ENCODE data around the gene SOAT1.

- TF ChIP-seq ZNF70 (CRISPR knock-in tag; IDR thresholded peaks at IDR 0.05) = no peak
- TF ChIP-seq ZC3H10 (CRISPR knock-in tag; IDR thresholded peaks at IDR 0.05) = no peak
- no peak for TF ChIP-seq ZFP3 (CRISPR knock-in tag; IDR thresholded peaks at IDR 0.05)
- TF ChIP-seq, protein P1, sequence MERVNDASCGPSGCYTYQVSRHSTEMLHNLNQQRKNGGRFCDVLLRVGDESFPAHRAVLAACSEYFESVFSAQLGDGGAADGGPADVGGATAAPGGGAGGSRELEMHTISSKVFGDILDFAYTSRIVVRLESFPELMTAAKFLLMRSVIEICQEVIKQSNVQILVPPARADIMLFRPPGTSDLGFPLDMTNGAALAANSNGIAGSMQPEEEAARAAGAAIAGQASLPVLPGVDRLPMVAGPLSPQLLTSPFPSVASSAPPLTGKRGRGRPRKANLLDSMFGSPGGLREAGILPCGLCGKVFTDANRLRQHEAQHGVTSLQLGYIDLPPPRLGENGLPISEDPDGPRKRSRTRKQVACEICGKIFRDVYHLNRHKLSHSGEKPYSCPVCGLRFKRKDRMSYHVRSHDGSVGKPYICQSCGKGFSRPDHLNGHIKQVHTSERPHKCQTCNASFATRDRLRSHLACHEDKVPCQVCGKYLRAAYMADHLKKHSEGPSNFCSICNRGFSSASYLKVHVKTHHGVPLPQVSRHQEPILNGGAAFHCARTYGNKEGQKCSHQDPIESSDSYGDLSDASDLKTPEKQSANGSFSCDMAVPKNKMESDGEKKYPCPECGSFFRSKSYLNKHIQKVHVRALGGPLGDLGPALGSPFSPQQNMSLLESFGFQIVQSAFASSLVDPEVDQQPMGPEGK (CRISPR knock-in tag; IDR thresholded peaks at IDR 0.05; ENCODE audit: borderline replicate concordance) = no peak
- no peak for TF ChIP-seq OSR1 (CRISPR knock-in tag; IDR thresholded peaks at IDR 0.05)
- no peak for TF ChIP-seq TOX (CRISPR knock-in tag; IDR thresholded peaks at IDR 0.05; ENCODE audit: borderline replicate concordance)
- TF ChIP-seq ARNTL (CRISPR knock-in tag; IDR thresholded peaks at IDR 0.05; ENCODE audit: borderline replicate concordance, low read depth) = no peak
- TF ChIP-seq TCF4 (CRISPR knock-in tag; IDR thresholded peaks at IDR 0.05; ENCODE audit: borderline replicate concordance) = no peak
- TF ChIP-seq GLIS3 (CRISPR knock-in tag; IDR thresholded peaks at IDR 0.05) = no peak
- TF ChIP-seq, protein P2, sequence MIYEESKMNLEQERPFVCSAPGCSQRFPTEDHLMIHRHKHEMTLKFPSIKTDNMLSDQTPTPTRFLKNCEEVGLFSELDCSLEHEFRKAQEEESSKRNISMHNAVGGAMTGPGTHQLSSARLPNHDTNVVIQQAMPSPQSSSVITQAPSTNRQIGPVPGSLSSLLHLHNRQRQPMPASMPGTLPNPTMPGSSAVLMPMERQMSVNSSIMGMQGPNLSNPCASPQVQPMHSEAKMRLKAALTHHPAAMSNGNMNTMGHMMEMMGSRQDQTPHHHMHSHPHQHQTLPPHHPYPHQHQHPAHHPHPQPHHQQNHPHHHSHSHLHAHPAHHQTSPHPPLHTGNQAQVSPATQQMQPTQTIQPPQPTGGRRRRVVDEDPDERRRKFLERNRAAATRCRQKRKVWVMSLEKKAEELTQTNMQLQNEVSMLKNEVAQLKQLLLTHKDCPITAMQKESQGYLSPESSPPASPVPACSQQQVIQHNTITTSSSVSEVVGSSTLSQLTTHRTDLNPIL (CRISPR knock-in tag; IDR thresholded peaks at IDR 0.05; ENCODE audit: low read depth) = no peak
- TF ChIP-seq POU6F1 (CRISPR knock-in tag; IDR thresholded peaks at IDR 0.05; ENCODE audit: borderline replicate concordance, low read depth) = no peak
- no peak for TF ChIP-seq PPARA (CRISPR knock-in tag; IDR thresholded peaks at IDR 0.05; ENCODE audit: borderline replicate concordance)
- no peak for TF ChIP-seq TSHZ2 (CRISPR knock-in tag; IDR thresholded peaks at IDR 0.05)
- no peak for TF ChIP-seq RARB (CRISPR knock-in tag; IDR thresholded peaks at IDR 0.05)
These were observed 9.7 kb downstream of the SOAT1 start for GRCh38 chr1:179303200-179303785.
